ENCODE results near the gene ZFHX3. TPM values are rescaled to one million over a fixed set of nuclear protein-coding genes. Genes with fewer than 3 reads are reported as not detected.

Gene ZFHX3
- polyA plus RNA-seq, 1 donor (not counting 4 experiments of a cell fraction or from before 2014, with no cell fraction given): 1.2 TPM

GRCh38 chr16:72977127-72977526 is 70.8 kb downstream of the ZFHX3 start:
- Histone ChIP-seq H3K79me2 (ENCODE audit: control insufficient read depth, insufficient read depth, low read length) (peaks cover 3% of the 10 kb centered on the region), H3K9ac (ENCODE audit: control insufficient read depth, extremely low read depth, insufficient read depth, low read length) (no peak overlapping the region), H3K36me3 (ENCODE audit: control insufficient read depth in 2 of 2, extremely low read depth in 1 of 2, insufficient read depth in 2 of 2, low read length in 2 of 2) (no peaks in the 10 kb centered on the region), H3K9me1 (ENCODE audit: control insufficient read depth, extremely low read depth, insufficient read depth, low read length) (peaks cover 3% of the 10 kb centered on the region), H2AFZ (ENCODE audit: control insufficient read depth, low read length) (no peak overlapping the region), H3K27ac (ENCODE audit: control insufficient read depth, insufficient read depth, low read length) (no peak overlapping the region), H3K9me3 (ENCODE audit: control insufficient read depth, low read depth, low read length) (no peaks in the 10 kb centered on the region), H3K27me3 (ENCODE audit: control insufficient read depth, extremely low read depth, insufficient read depth, low read length) (no peaks in the 10 kb centered on the region), H3K4me2 (ENCODE audit: control insufficient read depth, extremely low read depth, insufficient read depth, low read depth, low read length) (no peak overlapping the region), H4K20me1 (ENCODE audit: control insufficient read depth, extremely low read depth, insufficient read depth, low read length) (no peaks in the 10 kb centered on the region), H3K4me1 (ENCODE audit: control insufficient read depth, extremely low read depth, insufficient read depth, low read length) (no peaks in the 10 kb centered on the region), H3K4me3 (ENCODE audit: control insufficient read depth in 2 of 3, extremely low read depth in 1 of 3, insufficient read depth in 2 of 3, low read depth in 1 of 3, low read length in 3 of 3) (no peak overlapping the region)
- DNase-seq (ENCODE audit: low read depth, low spot score): no peak
- no peak for FAIRE-seq
- dilution Hi-C loops (cut with MboI; ENCODE audit: extremely low pct_ligation_motif_present, low sequenced_read_pairs): no loop called here
- TF ChIP-seq EZH2 (IDR thresholded peaks at IDR 0.05; ENCODE audit: low read length) (no peak), CTCF (optimal IDR thresholded peaks at IDR 0.05 in 1 of 3, IDR thresholded peaks at IDR 0.05 in 1 of 3, conservative IDR thresholded peaks at IDR 0.05 in 1 of 3; ENCODE audit: extremely low read depth in 1 of 3, insufficient read depth in 2 of 3, low read length in 3 of 3) (no peak)

DNA sequence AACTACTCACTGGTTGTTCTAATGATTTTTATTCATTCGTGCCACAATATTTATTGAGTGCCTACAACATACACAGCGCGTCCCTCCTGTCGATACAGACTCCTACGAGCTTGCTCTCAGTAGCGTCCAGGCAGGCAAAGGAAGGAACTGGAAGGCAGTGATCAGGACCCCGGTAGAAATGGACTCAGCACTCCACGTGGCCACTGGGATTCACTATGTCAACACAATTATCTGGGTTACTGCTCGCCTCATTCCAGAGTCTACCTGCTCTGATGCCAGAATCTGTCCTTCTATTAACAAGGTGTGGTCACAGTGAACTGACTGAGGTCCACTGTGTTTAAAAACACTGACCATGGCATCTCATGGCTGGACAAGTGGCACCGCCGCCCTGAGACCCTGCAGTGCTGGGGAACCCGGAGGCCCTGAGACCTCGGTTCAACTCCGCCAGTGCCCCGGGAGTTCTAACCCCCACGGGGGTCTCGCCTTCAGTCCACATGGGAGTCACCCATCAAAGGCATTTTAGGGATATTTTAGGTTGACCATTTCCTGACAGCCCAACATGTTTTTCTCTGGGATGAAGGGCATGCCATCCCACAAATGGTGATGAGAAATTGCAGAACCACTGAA is 71.4 kb downstream of the ZFHX3 start:
- no peaks in the 10 kb centered on the region for H4K20me1 ChIP-seq (ENCODE audit: control insufficient read depth, extremely low read depth, insufficient read depth, low read length)
- dilution Hi-C loops (cut with MboI; ENCODE audit: extremely low pct_ligation_motif_present, low sequenced_read_pairs): no loop called here
- no peak for FAIRE-seq

More for the DNA sequence above, 71.4 kb downstream of the ZFHX3 start:
- H2AFZ ChIP-seq (ENCODE audit: control insufficient read depth, low read length): no peak overlapping the region
- no peaks in the 10 kb centered on the region for H3K9me3 ChIP-seq (ENCODE audit: control insufficient read depth, low read depth, low read length)
- H3K36me3 ChIP-seq (ENCODE audit: control insufficient read depth in 2 of 2, extremely low read depth in 1 of 2, insufficient read depth in 2 of 2, low read length in 2 of 2): no peaks in the 10 kb centered on the region
- no peak overlapping the region for H3K4me2 ChIP-seq (ENCODE audit: control insufficient read depth, extremely low read depth, insufficient read depth, low read depth, low read length)
- H3K4me3 ChIP-seq (ENCODE audit: control insufficient read depth in 2 of 3, extremely low read depth in 1 of 3, insufficient read depth in 2 of 3, low read depth in 1 of 3, low read length in 3 of 3): no peak overlapping the region
- no peak overlapping the region for H3K27ac ChIP-seq (ENCODE audit: control insufficient read depth, insufficient read depth, low read length)
- no peak for TF ChIP-seq EZH2 (IDR thresholded peaks at IDR 0.05; ENCODE audit: low read length)
- no peak for TF ChIP-seq CTCF (optimal IDR thresholded peaks at IDR 0.05 in 1 of 3, IDR thresholded peaks at IDR 0.05 in 1 of 3, conservative IDR thresholded peaks at IDR 0.05 in 1 of 3; ENCODE audit: extremely low read depth in 1 of 3, insufficient read depth in 2 of 3, low read length in 3 of 3)
- peaks cover 3% of the 10 kb centered on the region for H3K9me1 ChIP-seq (ENCODE audit: control insufficient read depth, extremely low read depth, insufficient read depth, low read length)
- no peak overlapping the region for H3K9ac ChIP-seq (ENCODE audit: control insufficient read depth, extremely low read depth, insufficient read depth, low read length)
- H3K4me1 ChIP-seq (ENCODE audit: control insufficient read depth, extremely low read depth, insufficient read depth, low read length): no peaks in the 10 kb centered on the region
- no peak for DNase-seq (ENCODE audit: low read depth, low spot score)
- peaks cover 3% of the 10 kb centered on the region for H3K79me2 ChIP-seq (ENCODE audit: control insufficient read depth, insufficient read depth, low read length)
- no peaks in the 10 kb centered on the region for H3K27me3 ChIP-seq (ENCODE audit: control insufficient read depth, extremely low read depth, insufficient read depth, low read length)
